K562 (cell line): Measurements from ENCODE around the gene HELZ. TPM values are rescaled to one million over a fixed set of nuclear protein-coding genes. Genes with fewer than 3 reads are reported as not detected.

Experiments used
- ADNP ChIP-seq: fragments of 200-800 bp; sonication (Bioruptor generic); IDR thresholded peaks from 2 replicates; pipeline ENCODE4 v1.6.1; 2016; ENCODE audit warnings: missing genetic modification characterization, missing compliant biosample characterization
- ARID1B ChIP-seq: fragments of 450-650 bp; IDR thresholded peaks from 2 replicates; pipeline ENCODE4 v1.6.1; 2016; ENCODE audit warnings: antibody characterized with exemption, mild to moderate bottlenecking, inconsistent platforms
- BCOR ChIP-seq: fragments of 450-650 bp; IDR thresholded peaks from 2 replicates; pipeline ENCODE4 v1.6.1; 2016
- CBFA2T3 ChIP-seq: fragments of 450-650 bp; IDR thresholded peaks from 2 replicates; pipeline ENCODE4 v1.6.1; 2017
- CREB5 ChIP-seq: fragments of 250-450 bp; sonication (Bioruptor Pico); IDR thresholded peaks from 2 replicates; pipeline ENCODE4 v1.5.0; 2020; ENCODE audit warnings: mild to moderate bottlenecking
- CXXC5 ChIP-seq: fragments of 250-450 bp; sonication (Bioruptor Pico); IDR thresholded peaks from 2 replicates; pipeline ENCODE4 v1.8.0; 2022; ENCODE audit warnings: inconsistent platforms, mild to moderate bottlenecking, moderate library complexity
- DPF2 ChIP-seq: fragments of 450-650 bp; IDR thresholded peaks from 2 replicates; pipeline ENCODE4 v1.6.1; 2016
- EP300 ChIP-seq: IDR thresholded peaks from 2 replicates; pipeline ENCODE4 v1.6.1; 2012; ENCODE audit warnings: low read length, improper control_type of control experiment
- JUNB ChIP-seq: fragments of 450-650 bp; formaldehyde crosslinking; conservative IDR thresholded peaks from 2 replicates; pipeline ENCODE4 v1.4.0; 2020; ENCODE audit warnings: mild to moderate bottlenecking
- KDM2B ChIP-seq: fragments of 250-450 bp; sonication (Bioruptor Pico); IDR thresholded peaks from 2 replicates; pipeline ENCODE4 v1.8.0; 2021; ENCODE audit warnings: mild to moderate bottlenecking, moderate library complexity
- MEF2D ChIP-seq: conservative IDR thresholded peaks from 2 replicates; pipeline ENCODE4 v1.6.1; 2016; ENCODE audit warnings: low read depth, missing genetic modification characterization, missing compliant biosample characterization
- MTA3 ChIP-seq: fragments of 450-650 bp; formaldehyde crosslinking; IDR thresholded peaks from 2 replicates; pipeline ENCODE4 v1.6.1; 2017; ENCODE audit warnings: mild to moderate bottlenecking, borderline replicate concordance
- NCOR1 ChIP-seq: fragments of 450-650 bp; IDR thresholded peaks from 2 replicates; pipeline ENCODE4 v1.6.1; 2016; ENCODE audit warnings: mild to moderate bottlenecking, moderate library complexity
- RBM22 ChIP-seq: fragments of 200-400 bp; formaldehyde crosslinking; IDR thresholded peaks from 2 replicates; pipeline ENCODE4 v1.6.1; 2018; ENCODE audit warnings: low read length, low read depth; ENCODE audit not compliant: poor library complexity, severe bottlenecking
- RREB1 ChIP-seq: fragments of 250-450 bp; sonication (Bioruptor Pico); IDR thresholded peaks from 2 replicates; pipeline ENCODE4 v1.4.0; 2020
- SMAD4 ChIP-seq: fragments of 250-450 bp; sonication (Bioruptor Pico); conservative IDR thresholded peaks from 2 replicates; pipeline ENCODE4 v1.8.0; 2021; ENCODE audit warnings: inconsistent platforms, mild to moderate bottlenecking, moderate library complexity
- SMARCC2 ChIP-seq: fragments of 450-650 bp; IDR thresholded peaks from 2 replicates; pipeline ENCODE4 v1.6.1; 2017; ENCODE audit warnings: antibody characterized with exemption, moderate library complexity, mild to moderate bottlenecking, low read depth
- SMARCE1 ChIP-seq: fragments of 450-650 bp; IDR thresholded peaks from 2 replicates; pipeline ENCODE4 v1.7.1; 2016; ENCODE audit warnings: mild to moderate bottlenecking
- SOX6 ChIP-seq: fragments of 450-650 bp; IDR thresholded peaks from 2 replicates; pipeline ENCODE4 v1.6.1; 2014; ENCODE audit warnings: mild to moderate bottlenecking
- TCF3 ChIP-seq: sonication (generic); formaldehyde crosslinking; IDR thresholded peaks from 2 replicates; pipeline ENCODE4 v1.4.0; 2020; ENCODE audit warnings: mild to moderate bottlenecking, missing genetic modification reagents
- TRIM28 ChIP-seq: fragments of 450-650 bp; IDR thresholded peaks from 2 replicates; pipeline ENCODE4 v1.6.1; 2017
- USF1 ChIP-seq: sonication (generic); formaldehyde crosslinking; IDR thresholded peaks from 2 replicates; pipeline ENCODE4 v1.9.0; 2022; ENCODE audit warnings: mild to moderate bottlenecking, missing genetic modification reagents
- ZFX ChIP-seq: sonication (generic); formaldehyde crosslinking; IDR thresholded peaks from 2 replicates; pipeline ENCODE4 v1.8.0; 2022; ENCODE audit warnings: mild to moderate bottlenecking, missing genetic modification reagents, moderate library complexity
- polyA plus RNA-seq, 8 experiments: library from polyadenylated mRNA; depleted of rRNA in 4 of 8; stranded (reverse) in 5 of 8; unstranded in 3 of 8; fragments of >200 nt; fragmentation: Nextera tagmentation in 2 of 8; fragmentation: Illumina TruSeq in 1 of 8; extraction: Ambion mirVana in 2 of 8; extraction: Trizol in 1 of 8; gene quantifications; 2 replicates each; pipeline versions ENCODE4 v1.2.1 to v1.2.3, GENCODE V29; 2011 to 2014; ENCODE audit warnings: inconsistent platforms in 1 of 8, missing spikeins in 1 of 8
- total RNA-seq, 7 experiments: library from RNA; depleted of rRNA in 6 of 7; stranded (reverse); fragments of >200 nt in 6 of 7; fragmentation: Illumina TruSeq in 2 of 7; extraction: Trizol in 2 of 7; gene quantifications; 2 replicates each; pipeline versions ENCODE4 v1.2.1 to v1.2.3, GENCODE V29; 2011 to 2021; ENCODE audit warnings: low replicate concordance in 1 of 7

The HELZ gene
- total and polyA plus RNA-seq, 9 of the 15 experiments (the other 6 are each of a cell fraction or from before 2014, with no cell fraction given) = 5.2 to 39.8 (median 17.3) TPM

GRCh38 chr17:67241719-67242341 lies 3.2 kb downstream of the HELZ start (continued):
- TF ChIP-seq DPF2 (peak; percentile 86), KDM2B (CRISPR knock-in tag) (no peak), ARID1B (peak; percentile 78), CREB5 (no peak), RREB1 (no peak), ZFX (CRISPR knock-in tag) (peak; percentile 29; the same call in 1 of the 2 replicates), SMARCC2 (0 out of 2 replicates have a peak, but pooled peaks have one; percentile 33), USF1 (no peak), MEF2D (tag) (peak; percentile 26; the same call in 1 of the 2 replicates), CBFA2T3 (peak; percentile 72), RBM22 (no peak), JUNB (CRISPR knock-in tag) (no peak), EP300 (0 out of 2 replicates have a peak, but pooled peaks have one; percentile 18), SMARCE1 (peak; percentile 59; the same call in 1 of the 2 replicates), ADNP (peak; percentile 72; the same call in 1 of the 2 replicates), CXXC5 (peak; percentile 67), TCF3 (peak; percentile 54; the same call in 1 of the 2 replicates), TRIM28 (peak; percentile 40; the same call in 1 of the 2 replicates), SMAD4 (peak; percentile 38; the same call in 1 of the 2 replicates), SOX6 (peak; percentile 38; the same call in 1 of the 2 replicates), NCOR1 (peak; percentile 70), MTA3 (peak; percentile 38; the same call in 1 of the 2 replicates), BCOR (peak; percentile 75; the same call in 1 of the 2 replicates)
